Tibial nerve (tissue), 4 donors: ENCODE measurements around the gene GALR3. TPM values are rescaled to one million over a fixed set of nuclear protein-coding genes. Genes with fewer than 3 reads are reported as not detected.

ENCODE experiments used
- small RNA-seq: library from RNA; depleted of rRNA; stranded (forward); fragments of <200 nt; gene quantifications from one replicate; pipeline ENCODE3, GENCODE V24; 2016
- total RNA-seq, 4 donors: library from RNA; depleted of rRNA; stranded (reverse); fragments of >200 nt; gene quantifications; one replicate each; pipeline ENCODE4 v1.1.0, GENCODE V29; 2016

GALR3 gene
- total RNA-seq, 4 donors from 2014 or later: not detected

Small RNAs within 50 kb of the gene (small RNA-seq; reads per million reads assigned to genes)
- gene MIR659: 0.66 reads per million

Other genes starting within 250 kb of the GALR3 start
- gene LGALS2, start 243.3 kb upstream of the GALR3 start, total RNA-seq: not detected
- 10 to 100 TPM; 66.3 to 99.0 (median 77.2) TPM for gene GGA1, start 214.5 kb upstream of the GALR3 start, total RNA-seq
- 10 to 100 TPM in 2 of 4 donors, 1 to 10 TPM in 2; 7.5 to 19.8 (median 13.9) TPM for gene SH3BP1, start 183.7 kb upstream of the GALR3 start, total RNA-seq
- gene PDXP, start 164.7 kb upstream of the GALR3 start, total RNA-seq: 10 to 100 TPM; 14.7 to 19.7 (median 16.2) TPM
- 1,000 to 10,000 TPM; 1,362 to 3,592 (median 2,463) TPM for gene LGALS1, start 147.7 kb upstream of the GALR3 start, total RNA-seq
- gene NOL12, start 137.0 kb upstream of the GALR3 start, total RNA-seq: 10 to 100 TPM; 24.1 to 39.5 (median 31.2) TPM
- 100 to 1,000 TPM; 140 to 160 (median 151) TPM for gene TRIOBP, start 126.3 kb upstream of the GALR3 start, total RNA-seq
- 10 to 100 TPM; 10.3 to 39.8 (median 21.5) TPM for gene GCAT, start 15.4 kb upstream of the GALR3 start, total RNA-seq
- gene ANKRD54, start 21.0 kb downstream of the GALR3 start, total RNA-seq: 10 to 100 TPM; 51.6 to 76.1 (median 58.8) TPM
- gene EIF3L, start 26.0 kb downstream of the GALR3 start, total RNA-seq: 100 to 1,000 TPM; 271 to 291 (median 274) TPM
- 10 to 100 TPM; 10.7 to 34.5 (median 20.4) TPM for gene MICALL1, start 82.9 kb downstream of the GALR3 start, total RNA-seq
- gene C22orf23, start 130.2 kb downstream of the GALR3 start, total RNA-seq: under 1 TPM in 1 of 4 donors, not detected in 3; 0.21 TPM
- gene POLR2F, start 130.3 kb downstream of the GALR3 start, total RNA-seq: 100 to 1,000 TPM in 3 of 4 donors, 10 to 100 TPM in 1; 54.7 to 181 (median 120) TPM
- gene SOX10, start 161.2 kb downstream of the GALR3 start, total RNA-seq: 10 to 100 TPM; 59.9 to 94.0 (median 84.2) TPM
- gene PICK1, start 234.0 kb downstream of the GALR3 start, total RNA-seq: 10 to 100 TPM; 32.1 to 49.8 (median 44.2) TPM